BE2C (cell line): ENCODE results near the gene LRRC3B.

Source experiments
- DNase-seq: peaks from one replicate; pipeline ENCODE4 v3.0.0-alpha.2; 2020
- H3K27me3 ChIP-seq: fragments of 250-450 bp; sonication (Bioruptor Pico); 2 replicates; pipeline ENCODE4 v1.5.1; 2020; ENCODE audit warnings: mild to moderate bottlenecking
- H3K36me3 ChIP-seq: fragments of 250-450 bp; sonication (Bioruptor Pico); 2 replicates; pipeline ENCODE4 v1.5.1; 2020; ENCODE audit warnings: mild to moderate bottlenecking
- H3K4me1 ChIP-seq: fragments of 250-450 bp; sonication (Bioruptor Pico); 2 replicates; pipeline ENCODE4 v1.5.1; 2020
- H3K4me3 ChIP-seq: 2 replicates; pipeline ENCODE4 v1.5.1; 2011; ENCODE audit warnings: low read depth, low read length
- H3K9me3 ChIP-seq: fragments of 250-450 bp; sonication (Bioruptor Pico); 2 replicates; pipeline ENCODE4 v1.5.1; 2020
- CTCF ChIP-seq: IDR thresholded peaks from 2 replicates; pipeline ENCODE4 v1.5.1; 2012; ENCODE audit warnings: mild to moderate bottlenecking, low read depth, low read length

LRRC3B gene

GRCh38 chr3:26708501-26708900 is 85.9 kb downstream of the LRRC3B start:
- H3K9me3 ChIP-seq: no peaks in the 10 kb centered on the region
- H3K4me1 ChIP-seq: no peaks in the 10 kb centered on the region
- H3K36me3 ChIP-seq: no peaks in the 10 kb centered on the region
- no peak for DNase-seq
- H3K4me3 ChIP-seq: no peak overlapping the region
- H3K27me3 ChIP-seq: no peaks in the 10 kb centered on the region
- no peak for TF ChIP-seq CTCF

- no peaks in the 10 kb centered on the region for H3K27me3 ChIP-seq
- H3K9me3 ChIP-seq: no peaks in the 10 kb centered on the region
- H3K4me1 ChIP-seq: no peaks in the 10 kb centered on the region
- no peaks in the 10 kb centered on the region for H3K36me3 ChIP-seq
- H3K4me3 ChIP-seq: no peak overlapping the region
- DNase-seq: no peak
- peak; percentile 47 for TF ChIP-seq CTCF
These were observed 89.8 kb downstream of the LRRC3B start for GRCh38 chr3:26712211-26713026.

- no peak for DNase-seq
- Histone ChIP-seq H3K9me3 (no peaks in the 10 kb centered on the region), H3K27me3 (no peaks in the 10 kb centered on the region), H3K4me1 (no peaks in the 10 kb centered on the region), H3K4me3 (no peak overlapping the region), H3K36me3 (no peaks in the 10 kb centered on the region)
- no peak for TF ChIP-seq CTCF
These were observed 90.5 kb downstream of the LRRC3B start for GRCh38 chr3:26713091-26713490.

- Histone ChIP-seq H3K4me1 (no peaks in the 10 kb centered on the region), H3K4me3 (no peak overlapping the region), H3K27me3 (no peaks in the 10 kb centered on the region), H3K36me3 (no peaks in the 10 kb centered on the region), H3K9me3 (no peaks in the 10 kb centered on the region)
- DNase-seq: no peak
- no peak for TF ChIP-seq CTCF
These were observed 91.9 kb downstream of the LRRC3B start for GRCh38 chr3:26714485-26714884.

GRCh38 chr3:26715431-26715830 is 92.9 kb downstream of the LRRC3B start:
- H3K36me3 ChIP-seq: no peaks in the 10 kb centered on the region
- DNase-seq: no peak
- no peaks in the 10 kb centered on the region for H3K9me3 ChIP-seq
- no peak overlapping the region for H3K4me3 ChIP-seq
- no peaks in the 10 kb centered on the region for H3K27me3 ChIP-seq
- H3K4me1 ChIP-seq: no peaks in the 10 kb centered on the region
- TF ChIP-seq CTCF: no peak

GRCh38 chr3:26718315-26718714 is 95.7 kb downstream of the LRRC3B start:
- no peaks in the 10 kb centered on the region for H3K4me1 ChIP-seq
- H3K36me3 ChIP-seq: no peaks in the 10 kb centered on the region
- H3K4me3 ChIP-seq: no peak overlapping the region
- no peaks in the 10 kb centered on the region for H3K27me3 ChIP-seq
- no peak for TF ChIP-seq CTCF
- H3K9me3 ChIP-seq: no peaks in the 10 kb centered on the region
- DNase-seq: no peak
